OCI-LY1 (cell line): ENCODE data around the gene LYZL4.

Source experiments
- H2AFZ ChIP-seq: fragments of 200-600 bp; sonication (generic), shearing (Covaris generic); 2 replicates; pipeline ENCODE4 v1.6.0; 2014; ENCODE audit warnings: antibody characterized with exemption, mild to moderate bottlenecking, low read length
- H3F3A ChIP-seq: fragments of 200-600 bp; sonication (generic), shearing (Covaris generic); 2 replicates; pipeline ENCODE4 v1.6.0; 2014; ENCODE audit warnings: mild to moderate bottlenecking, antibody characterized with exemption, low read length, moderate library complexity; ENCODE audit not compliant: insufficient read depth
- H3K27ac ChIP-seq: fragments of 200-600 bp; sonication (generic); 2 replicates; pipeline ENCODE4 v1.5.1; 2014; ENCODE audit warnings: low read length, mixed run types, mild to moderate bottlenecking, low read depth; ENCODE audit not compliant: poor library complexity, severe bottlenecking
- H3K27me3 ChIP-seq: fragments of 200-600 bp; sonication (generic); 2 replicates; pipeline ENCODE4 v1.6.0; 2014; ENCODE audit warnings: antibody characterized with exemption, mild to moderate bottlenecking, low read length, moderate library complexity; ENCODE audit not compliant: insufficient read depth
- H3K36me3 ChIP-seq: fragments of 200-600 bp; sonication (generic); 2 replicates; pipeline ENCODE4 v1.6.1; 2014; ENCODE audit warnings: mild to moderate bottlenecking, antibody characterized with exemption, low read length, moderate library complexity, mixed read lengths; ENCODE audit not compliant: insufficient read depth
- H3K4me1 ChIP-seq: fragments of 200-600 bp; sonication (generic); 2 replicates; pipeline ENCODE4 v1.5.1; 2014; ENCODE audit warnings: mild to moderate bottlenecking, low read length, moderate library complexity; ENCODE audit not compliant: insufficient read depth, severe bottlenecking
- H3K4me2 ChIP-seq: fragments of 200-600 bp; sonication (generic), shearing (Covaris generic); 2 replicates; pipeline ENCODE4 v1.6.1; 2014; ENCODE audit warnings: low read length
- H3K4me3 ChIP-seq: fragments of 200-600 bp; sonication (generic); 2 replicates; pipeline ENCODE4 v1.5.1; 2014; ENCODE audit warnings: low read length, low read depth, mild to moderate bottlenecking, mixed read lengths; ENCODE audit not compliant: poor library complexity, severe bottlenecking
- H3K79me2 ChIP-seq: fragments of 200-600 bp; shearing (Covaris generic); 2 replicates; pipeline ENCODE4 v1.6.1; 2016; ENCODE audit warnings: mixed run types, low read length, mixed read lengths; ENCODE audit not compliant: insufficient read depth
- H3K9ac ChIP-seq: fragments of 200-600 bp; sonication (generic), shearing (Covaris generic); 2 replicates; pipeline ENCODE4 v1.6.1; 2014; ENCODE audit warnings: mild to moderate bottlenecking, low read length, mixed read lengths
- H3K9me2 ChIP-seq: fragments of 200-600 bp; sonication (generic), shearing (Covaris generic); 2 replicates; pipeline ENCODE4 v1.6.1; 2014; ENCODE audit warnings: low read depth, mild to moderate bottlenecking, low read length, mixed read lengths
- H3K9me3 ChIP-seq: fragments of 200-600 bp; shearing (Covaris generic); 2 replicates; pipeline ENCODE4 v1.6.1; 2014; ENCODE audit warnings: low read length, mixed read lengths
- H4K20me1 ChIP-seq: fragments of 200-600 bp; sonication (generic), shearing (Covaris generic); 2 replicates; pipeline ENCODE4 v1.6.0; 2016; ENCODE audit warnings: mild to moderate bottlenecking, low read length; ENCODE audit not compliant: insufficient read depth
- EZH2 ChIP-seq: fragments of 200-600 bp; sonication (generic), shearing (Covaris generic); IDR thresholded peaks from 2 replicates; pipeline ENCODE4 v1.8.0; 2017; ENCODE audit warnings: borderline replicate concordance, mixed run types, mild to moderate bottlenecking, antibody characterized with exemption, low read length, moderate library complexity, mixed read lengths
- TF ChIP-seq, protein P1 (sequence below): fragments of 200-600 bp; sonication (generic), shearing (Covaris generic); IDR thresholded peaks from 2 replicates; pipeline ENCODE4 v1.5.1; 2017; ENCODE audit warnings: mild to moderate bottlenecking, antibody characterized with exemption, low read length, moderate library complexity, mixed read lengths

Gene LYZL4

DNA sequence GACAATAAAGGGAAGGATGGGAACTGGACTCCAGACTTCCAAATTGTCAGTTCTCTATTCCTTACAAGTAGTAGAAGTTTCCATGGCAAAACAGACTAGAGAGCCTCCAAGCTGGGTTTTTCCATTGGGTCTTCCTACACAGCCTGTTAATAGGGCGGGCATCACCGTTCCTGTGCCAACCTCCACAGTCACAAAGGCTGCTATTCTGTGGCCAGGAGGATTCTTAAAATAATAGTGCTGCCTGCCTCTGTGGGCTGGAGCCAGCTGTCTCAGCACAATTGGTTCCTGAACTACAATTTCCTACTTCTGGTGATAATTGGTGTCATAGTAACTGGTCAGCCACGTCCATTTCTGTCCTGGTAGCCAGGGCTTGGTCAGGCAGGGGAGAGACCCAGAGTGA is 38.6 kb downstream of the LYZL4 start:
- Histone ChIP-seq H3K27ac (no peak overlapping the region), H3K9me3 (no peaks in the 10 kb centered on the region), H3K4me3 (no peak overlapping the region), H4K20me1 (no peaks in the 10 kb centered on the region), H3K4me2 (no peak overlapping the region), H2AFZ (no peak overlapping the region), H3K27me3 (0 out of 2 replicates have a peak, but pooled peaks cover 4% of the 10 kb centered on the region), H3K4me1 (no peaks in the 10 kb centered on the region), H3F3A (no peaks in the 10 kb centered on the region), H3K36me3 (no peaks in the 10 kb centered on the region), H3K9me2 (no peaks in the 10 kb centered on the region), H3K79me2 (no peaks in the 10 kb centered on the region), H3K9ac (no peak overlapping the region)
- TF ChIP-seq, protein P1, sequence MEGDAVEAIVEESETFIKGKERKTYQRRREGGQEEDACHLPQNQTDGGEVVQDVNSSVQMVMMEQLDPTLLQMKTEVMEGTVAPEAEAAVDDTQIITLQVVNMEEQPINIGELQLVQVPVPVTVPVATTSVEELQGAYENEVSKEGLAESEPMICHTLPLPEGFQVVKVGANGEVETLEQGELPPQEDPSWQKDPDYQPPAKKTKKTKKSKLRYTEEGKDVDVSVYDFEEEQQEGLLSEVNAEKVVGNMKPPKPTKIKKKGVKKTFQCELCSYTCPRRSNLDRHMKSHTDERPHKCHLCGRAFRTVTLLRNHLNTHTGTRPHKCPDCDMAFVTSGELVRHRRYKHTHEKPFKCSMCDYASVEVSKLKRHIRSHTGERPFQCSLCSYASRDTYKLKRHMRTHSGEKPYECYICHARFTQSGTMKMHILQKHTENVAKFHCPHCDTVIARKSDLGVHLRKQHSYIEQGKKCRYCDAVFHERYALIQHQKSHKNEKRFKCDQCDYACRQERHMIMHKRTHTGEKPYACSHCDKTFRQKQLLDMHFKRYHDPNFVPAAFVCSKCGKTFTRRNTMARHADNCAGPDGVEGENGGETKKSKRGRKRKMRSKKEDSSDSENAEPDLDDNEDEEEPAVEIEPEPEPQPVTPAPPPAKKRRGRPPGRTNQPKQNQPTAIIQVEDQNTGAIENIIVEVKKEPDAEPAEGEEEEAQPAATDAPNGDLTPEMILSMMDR, result no peak
- no peak for TF ChIP-seq EZH2

DNA sequence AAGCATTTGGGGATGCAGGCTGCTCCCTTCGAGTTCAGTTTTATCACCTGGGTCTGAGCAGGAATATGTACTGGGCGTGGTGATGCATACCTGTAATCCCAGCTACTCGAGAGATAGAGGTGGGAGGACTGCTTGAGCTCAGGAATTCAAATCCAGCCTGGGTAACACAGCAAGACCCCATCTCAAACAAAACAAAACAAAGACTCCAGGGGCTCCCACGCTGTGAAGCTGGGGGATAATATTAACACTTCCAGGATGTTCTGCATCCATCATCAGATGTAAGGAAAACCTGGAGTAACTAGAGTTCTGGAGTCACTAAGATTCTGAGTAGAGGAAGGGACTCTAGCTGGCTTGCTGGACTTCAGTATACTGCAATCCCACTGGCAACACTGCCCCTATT is 40.6 kb downstream of the LYZL4 start:
- Histone ChIP-seq H3K9me2 (no peaks in the 10 kb centered on the region), H3K9ac (no peak overlapping the region), H3K4me2 (no peak overlapping the region), H3K27ac (no peak overlapping the region), H2AFZ (no peak overlapping the region), H3K9me3 (no peaks in the 10 kb centered on the region), H3K27me3 (0 out of 2 replicates have a peak, but pooled peaks cover 4% of the 10 kb centered on the region), H3K4me3 (no peak overlapping the region), H3K79me2 (no peaks in the 10 kb centered on the region), H3F3A (no peaks in the 10 kb centered on the region), H3K4me1 (no peaks in the 10 kb centered on the region), H4K20me1 (no peaks in the 10 kb centered on the region), H3K36me3 (no peaks in the 10 kb centered on the region)
- TF ChIP-seq EZH2, result no peak
- TF ChIP-seq, protein P1, result no peak

DNA sequence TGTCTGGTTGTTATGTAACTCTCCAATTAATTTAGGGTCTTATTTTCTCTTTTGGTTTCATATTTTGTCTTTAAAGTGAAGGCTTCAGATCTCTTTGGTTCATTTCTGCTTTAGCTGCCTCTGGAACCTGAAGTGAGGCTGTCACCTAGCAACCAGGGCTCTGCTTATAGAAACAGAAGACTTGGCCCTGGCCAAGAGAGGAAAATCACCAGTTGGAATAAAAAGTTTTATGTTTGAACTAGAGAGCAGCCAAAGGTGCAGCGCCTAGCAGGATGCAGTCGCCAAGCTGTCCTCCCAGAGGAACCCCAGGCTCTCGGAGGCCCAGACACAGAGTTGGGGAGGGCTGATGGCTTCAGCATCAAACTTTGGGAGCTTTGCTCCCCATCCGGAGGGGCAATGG is 41.1 kb downstream of the LYZL4 start:
- Histone ChIP-seq H3K9ac (no peak overlapping the region), H3K9me3 (no peaks in the 10 kb centered on the region), H4K20me1 (no peaks in the 10 kb centered on the region), H3K4me1 (no peaks in the 10 kb centered on the region), H3K4me2 (no peak overlapping the region), H3K27ac (no peak overlapping the region), H3K79me2 (no peaks in the 10 kb centered on the region), H3F3A (no peaks in the 10 kb centered on the region), H3K9me2 (no peaks in the 10 kb centered on the region), H3K27me3 (0 out of 2 replicates have a peak, but pooled peaks cover 4% of the 10 kb centered on the region), H3K36me3 (no peaks in the 10 kb centered on the region), H2AFZ (no peak overlapping the region), H3K4me3 (no peak overlapping the region)
- TF ChIP-seq, protein P1, result no peak
- TF ChIP-seq EZH2, result no peak
